Spleen (tissue), 11 donors: Measurements from ENCODE around the gene VWA3B. TPM values are rescaled to one million over a fixed set of nuclear protein-coding genes. Genes with fewer than 3 reads are reported as not detected.
A peak's percentile ranks its signal among the peaks of the same experiment; 100 is the strongest.
"Not testable (repeated sequence)": the region's sequence is repeated elsewhere in the genome, so short reads cannot be mapped to it uniquely, and the experiment has no call there.

Source experiments
- DNase-seq: peaks from one replicate; pipeline ENCODE4 v3.0.0-alpha.2; 2020
- H3K27ac ChIP-seq, 8 donors: fragments of 200-600 bp; sonication (generic) in 7 of 8; 1 replicate in 4 of 8; 2 replicates in 4 of 8; pipeline versions ENCODE4 v1.5.0 to v1.8.0; 2016 to 2021; ENCODE audit warnings: inconsistent platforms in 4 of 8, mild to moderate bottlenecking in 4 of 8, moderate library complexity in 1 of 8
- H3K27me3 ChIP-seq, 7 donors: fragments of 200-600 bp; sonication (generic) in 6 of 7; replicated peaks in 1 of 7; 1 replicate in 4 of 7; 2 replicates in 3 of 7; pipeline versions ENCODE4 v1.5.0 to v1.8.0; 2016 to 2021; ENCODE audit warnings: inconsistent platforms in 3 of 7, mild to moderate bottlenecking in 1 of 7
- H3K36me3 ChIP-seq, 6 donors: fragments of 200-600 bp; sonication (generic) in 5 of 6; 1 replicate in 4 of 6; 2 replicates in 2 of 6; pipeline versions ENCODE4 v1.5.0 to v1.8.0; 2016 to 2021; ENCODE audit warnings: inconsistent platforms in 2 of 6
- H3K4me1 ChIP-seq, 6 donors: fragments of 200-600 bp; sonication (generic) in 5 of 6; 1 replicate in 3 of 6; 2 replicates in 3 of 6; pipeline versions ENCODE4 v1.5.0 to v1.8.0; 2016 to 2021; ENCODE audit warnings: inconsistent platforms in 3 of 6
- H3K4me3 ChIP-seq, 8 donors: fragments of 200-600 bp; sonication (generic) in 7 of 8; 1 replicate in 4 of 8; 2 replicates in 4 of 8; pipeline versions ENCODE4 v1.5.0 to v1.8.0; 2016 to 2021; ENCODE audit warnings: inconsistent platforms in 4 of 8, mild to moderate bottlenecking in 4 of 8, moderate library complexity in 2 of 8
- H3K9me3 ChIP-seq, 8 donors: fragments of 200-600 bp; sonication (generic) in 7 of 8; 1 replicate in 4 of 8; 2 replicates in 4 of 8; pipeline versions ENCODE4 v1.5.0 to v1.8.0; 2016 to 2021; ENCODE audit warnings: inconsistent platforms in 4 of 8
- POLR2A ChIP-seq, 3 donors: fragments of 450-650 bp; IDR thresholded peaks; one replicate each; pipeline ENCODE4 v1.5.1; 2017; ENCODE audit warnings: antibody characterized with exemption in 3 of 3, mild to moderate bottlenecking in 1 of 3
- POLR2AphosphoS5 ChIP-seq, 3 donors: sonication (generic); formaldehyde crosslinking; IDR thresholded peaks; one replicate each; pipeline ENCODE4 v1.5.1; 2017; ENCODE audit warnings: antibody characterized with exemption in 3 of 3
- WGBS, 5 donors: extraction: QIAGEN DNeasy Blood & Tissue Kit in 3 of 5; methylation state at CpG; one replicate each; pipeline versions ENCODE4 v1.1.5 to v1.1.7; 2013 to 2018; 5-methylcytosine and 5-hydroxymethylcytosine counted together
- intact Hi-C: fragments of 100-400 bp; cut with DNase I; formaldehyde crosslinking; loops from one replicate; pipeline ENCODE4 v1.15.0; 2023; ENCODE audit warnings: low total_unique reads
- polyA plus RNA-seq, 3 donors: library from polyadenylated mRNA; stranded (reverse); fragments of 200-250 nt; gene quantifications; one replicate each; pipeline ENCODE4 v1.2.1, GENCODE V29; 2013
- total RNA-seq, 7 donors: library from RNA; depleted of rRNA in 3 of 7; stranded (reverse); fragments of >200 nt in 3 of 7; fragmentation: NEBNext Ultra II Directional in 4 of 7; extraction: Animal tissue kit (Norgen Biotek cat#: 25700) in 4 of 7; gene quantifications; one replicate each; pipeline versions ENCODE4 v1.1.0 to v1.2.1, GENCODE V29; 2016 to 2021
- TF ChIP-seq, protein P1 (sequence below), 11 experiments: fragments of 200-600 bp in 7 of 11; fragments of 450-650 bp in 4 of 11; sonication (generic) in 4 of 11; IDR thresholded peaks in 8 of 11; conservative IDR thresholded peaks in 3 of 11; 1 replicate in 7 of 11; 2 replicates in 4 of 11; pipeline versions ENCODE4 v1.4.0 to v1.8.0; 2016 to 2021; ENCODE audit warnings: antibody characterized with exemption in 11 of 11, inconsistent platforms in 4 of 11, mild to moderate bottlenecking in 1 of 11
- donor health status: healthy with polysubstance abuse.
- donor health status: DM: no; HTN: no; CAD: no; lungs with moderate emphysema.
- donor health status: DM: no; HTN: no; CAD: no.
- donor health status: Bipolar disorder and iron deficiency.
- donor health status: healthy.
- donor health status: DM: no; HTN: no; CAD: no.
- donor health status: DM: yes; HTN: yes; CAD: no.

VWA3B gene
- total and polyA plus RNA-seq, 10 donors, result 0.02 to 0.13 TPM; not detected in 8

DNA sequence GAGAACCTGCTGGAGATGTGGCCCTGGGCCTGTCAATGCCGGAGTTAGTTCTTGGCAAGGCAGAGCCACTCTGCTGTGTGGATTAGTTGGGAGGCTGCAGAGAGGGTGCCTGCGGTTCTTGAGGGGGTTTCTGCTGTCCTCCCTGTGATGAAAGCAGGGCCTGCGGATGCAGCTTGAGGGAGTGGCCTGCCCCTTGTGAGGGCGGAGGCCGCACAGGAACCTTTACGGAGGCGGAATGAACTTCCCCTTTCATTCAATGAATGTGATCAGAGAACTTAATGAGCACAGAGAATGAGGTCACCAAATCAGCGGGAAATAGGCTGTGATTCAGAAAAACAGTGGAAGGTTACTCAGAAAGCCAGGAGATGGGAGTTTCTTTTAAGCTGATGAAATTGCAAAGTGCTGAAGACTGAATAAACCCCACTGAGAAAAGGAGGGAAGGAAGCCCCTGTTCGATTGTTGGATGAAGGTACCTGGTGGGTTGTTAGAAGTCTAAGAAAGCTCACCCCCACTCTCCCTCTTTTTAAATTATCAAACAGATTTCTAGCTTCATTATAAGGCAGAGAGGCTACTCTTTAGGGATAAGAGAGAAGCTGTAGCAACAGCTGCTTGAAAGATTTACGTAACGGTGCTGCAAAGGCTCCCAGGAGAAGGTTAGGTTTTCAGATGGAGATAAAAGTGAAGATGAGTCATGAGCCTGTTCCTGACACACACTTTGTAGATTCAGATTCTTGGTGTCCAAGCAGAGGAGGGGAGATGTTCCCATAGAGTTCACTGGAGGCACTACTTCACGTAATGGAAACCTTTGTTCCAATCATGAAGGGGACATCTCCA is 47.4 kb downstream of the VWA3B start:
- no peaks in the 10 kb centered on the region for H3K9me3 ChIP-seq
- peak; percentile 87 for DNase-seq
- no peak for TF ChIP-seq POLR2A (IDR thresholded peaks at IDR 0.05)
- TF ChIP-seq, protein P1, sequence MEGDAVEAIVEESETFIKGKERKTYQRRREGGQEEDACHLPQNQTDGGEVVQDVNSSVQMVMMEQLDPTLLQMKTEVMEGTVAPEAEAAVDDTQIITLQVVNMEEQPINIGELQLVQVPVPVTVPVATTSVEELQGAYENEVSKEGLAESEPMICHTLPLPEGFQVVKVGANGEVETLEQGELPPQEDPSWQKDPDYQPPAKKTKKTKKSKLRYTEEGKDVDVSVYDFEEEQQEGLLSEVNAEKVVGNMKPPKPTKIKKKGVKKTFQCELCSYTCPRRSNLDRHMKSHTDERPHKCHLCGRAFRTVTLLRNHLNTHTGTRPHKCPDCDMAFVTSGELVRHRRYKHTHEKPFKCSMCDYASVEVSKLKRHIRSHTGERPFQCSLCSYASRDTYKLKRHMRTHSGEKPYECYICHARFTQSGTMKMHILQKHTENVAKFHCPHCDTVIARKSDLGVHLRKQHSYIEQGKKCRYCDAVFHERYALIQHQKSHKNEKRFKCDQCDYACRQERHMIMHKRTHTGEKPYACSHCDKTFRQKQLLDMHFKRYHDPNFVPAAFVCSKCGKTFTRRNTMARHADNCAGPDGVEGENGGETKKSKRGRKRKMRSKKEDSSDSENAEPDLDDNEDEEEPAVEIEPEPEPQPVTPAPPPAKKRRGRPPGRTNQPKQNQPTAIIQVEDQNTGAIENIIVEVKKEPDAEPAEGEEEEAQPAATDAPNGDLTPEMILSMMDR (IDR thresholded peaks at IDR 0.05 in 8 of 11, conservative IDR thresholded peaks at IDR 0.05 in 3 of 11), result no peak
- peak in 2 of 3 donors; percentile 29 to 33 for TF ChIP-seq POLR2AphosphoS5 (IDR thresholded peaks at IDR 0.05)
- H3K27ac ChIP-seq, result no peak overlapping the region
- no peaks in the 10 kb centered on the region for H3K36me3 ChIP-seq
- H3K27me3 ChIP-seq, result no peaks in the 10 kb centered on the region
- H3K4me3 ChIP-seq, result no peak overlapping the region
- 32 to 46% (median 37%) methylated on average over 12 of the region's 12 CpGs for WGBS, 5 donors
- intact Hi-C loops, result no loop called here
- peaks cover 0 to 16% (median 7%) of the 10 kb centered on the region in 6 donors for H3K4me1 ChIP-seq

DNA sequence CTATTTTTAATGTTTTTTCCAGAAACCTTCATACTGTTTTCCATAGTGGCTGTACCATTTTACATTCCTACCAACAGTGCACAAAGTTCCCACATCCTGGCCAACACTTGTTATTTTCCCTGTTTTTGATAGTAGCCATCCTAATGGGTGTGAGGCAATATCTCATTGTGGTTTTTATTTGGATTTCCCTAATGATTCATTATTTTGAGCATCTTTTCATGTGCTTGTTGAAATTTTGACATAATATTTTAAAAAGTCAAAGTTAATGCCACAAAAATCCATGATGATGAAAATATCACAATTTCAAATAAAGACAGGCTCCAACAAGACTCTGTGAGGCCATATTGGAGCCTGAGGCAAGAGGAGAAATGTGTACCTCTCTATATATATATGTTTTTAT is 50.2 kb downstream of the VWA3B start:
- peaks cover 0 to 16% (median 7%) of the 10 kb centered on the region in 6 donors for H3K4me1 ChIP-seq
- DNase-seq, result no peak
- intact Hi-C loops, result no loop called here
- H3K27me3 ChIP-seq, result no peaks in the 10 kb centered on the region
- no peaks in the 10 kb centered on the region for H3K36me3 ChIP-seq
- H3K27ac ChIP-seq, result no peak overlapping the region
- no peaks in the 10 kb centered on the region for H3K9me3 ChIP-seq
- H3K4me3 ChIP-seq, result no peak overlapping the region
- TF ChIP-seq, protein P1 (IDR thresholded peaks at IDR 0.05 in 8 of 11, conservative IDR thresholded peaks at IDR 0.05 in 3 of 11), result no peak
- TF ChIP-seq POLR2A (IDR thresholded peaks at IDR 0.05) (no peak), POLR2AphosphoS5 (IDR thresholded peaks at IDR 0.05) (no peak)

DNA sequence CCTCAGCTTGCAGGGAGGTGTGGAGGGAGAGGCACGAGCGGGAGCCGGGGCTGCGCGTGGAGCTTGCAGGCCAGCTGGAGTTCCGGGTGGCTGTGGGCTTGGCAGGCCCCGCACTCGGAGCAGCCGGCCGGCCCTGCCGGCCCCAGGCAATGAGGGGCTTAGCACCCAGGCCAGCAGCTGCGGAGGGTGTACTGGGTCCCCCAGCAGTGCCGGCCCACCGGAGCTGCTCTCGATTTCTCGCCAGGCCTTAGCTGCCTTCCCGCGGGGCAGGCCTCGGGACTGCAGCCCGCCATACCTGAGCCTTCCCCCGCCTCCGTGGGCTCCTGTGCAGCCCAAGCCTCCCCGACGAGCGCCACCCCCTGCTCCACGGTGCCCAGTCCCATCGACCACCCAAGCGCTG is 52.0 kb downstream of the VWA3B start:
- H3K27me3 ChIP-seq, DNase-seq, H3K36me3 ChIP-seq, H3K27ac ChIP-seq, H3K9me3 ChIP-seq, intact Hi-C loops, H3K4me3 ChIP-seq: not testable (repeated sequence)
- peaks cover 0 to 10% (median 6%) of the 10 kb centered on the region in 6 donors for H3K4me1 ChIP-seq
- 89 to 98% (median 95%) methylated on average over 10 to 28 of the region's 28 CpGs for WGBS, 5 donors

DNA sequence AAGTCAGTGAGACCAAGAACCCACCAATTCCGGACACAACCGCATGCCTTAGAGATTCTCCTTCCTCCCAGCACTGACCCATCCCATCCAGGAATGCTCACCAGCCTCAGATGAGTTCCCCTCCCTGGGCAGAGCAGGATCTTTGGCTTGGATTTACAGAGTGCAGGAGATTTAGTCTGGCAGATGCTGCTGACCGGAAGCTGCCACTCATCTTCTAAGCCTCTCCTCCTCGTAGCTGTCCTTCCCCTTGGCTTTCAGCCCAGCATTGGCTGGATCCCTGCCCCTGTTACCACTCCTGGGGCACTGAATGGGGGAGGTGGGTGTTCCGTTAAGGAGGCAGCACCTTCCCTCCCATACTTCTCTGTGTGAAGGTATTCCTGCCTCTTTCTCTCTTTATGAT is 53.2 kb downstream of the VWA3B start:
- Histone ChIP-seq H3K27ac (peak overlapping the region in 3 of 8 donors; percentile 14 to 25 (median 16)), H3K27me3 (no peaks in the 10 kb centered on the region), H3K9me3 (no peaks in the 10 kb centered on the region), H3K4me3 (peak overlapping the region in 2 of 8 donors; percentile 1 to 21), H3K4me1 (no peaks in the 10 kb centered on the region), H3K36me3 (no peaks in the 10 kb centered on the region)
- TF ChIP-seq POLR2A (IDR thresholded peaks at IDR 0.05) (no peak), POLR2AphosphoS5 (IDR thresholded peaks at IDR 0.05) (peak in 2 of 3 donors; percentile 39 to 64)
- 60 to 69% (median 62%) methylated on average over 5 of the region's 5 CpGs for WGBS, 5 donors
- intact Hi-C loops, result no loop called here
- DNase-seq, result no peak

DNA sequence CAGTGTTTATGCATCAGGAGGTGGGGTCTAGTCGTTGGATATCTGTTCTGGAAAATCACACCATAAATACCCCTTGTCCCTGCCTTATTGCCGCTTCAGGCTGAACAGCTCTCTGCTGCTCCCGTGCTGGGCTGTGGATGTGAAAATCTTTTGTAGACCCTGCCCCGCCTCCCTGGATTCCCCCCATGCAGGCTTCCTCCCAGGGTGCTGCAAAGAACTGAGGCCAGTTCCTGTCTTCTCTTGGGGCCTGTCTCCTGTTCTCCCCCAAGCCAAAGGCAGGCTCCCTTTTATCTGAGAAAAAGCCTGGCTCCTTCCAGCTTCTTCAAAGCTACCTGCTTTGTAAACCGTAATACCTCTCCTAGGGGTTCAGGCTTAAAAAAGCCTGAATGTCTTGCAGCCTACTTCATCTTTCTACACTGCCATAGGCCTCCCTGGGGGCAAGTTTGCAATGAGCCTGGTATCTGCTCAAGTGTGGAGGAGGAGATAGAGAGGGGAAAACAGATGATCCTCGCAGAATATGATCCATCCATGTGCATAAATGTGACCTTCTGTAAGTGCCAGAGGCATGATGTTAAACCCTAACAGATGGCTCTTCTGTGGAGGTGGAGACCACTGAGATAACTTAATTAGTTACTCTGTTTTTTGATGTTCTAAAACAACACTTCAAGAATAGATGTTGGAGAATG is 55.3 kb downstream of the VWA3B start:
- WGBS, 5 donors, result 62 to 80% (median 70%) methylated on average over 6 of the region's 6 CpGs
- Histone ChIP-seq H3K27me3 (no peaks in the 10 kb centered on the region), H3K27ac (no peak overlapping the region), H3K36me3 (no peaks in the 10 kb centered on the region), H3K9me3 (no peaks in the 10 kb centered on the region), H3K4me1 (no peaks in the 10 kb centered on the region), H3K4me3 (no peak overlapping the region)
- intact Hi-C loops, result no loop called here
- DNase-seq, result no peak
- TF ChIP-seq POLR2A (IDR thresholded peaks at IDR 0.05), result no peak
- TF ChIP-seq POLR2AphosphoS5 (IDR thresholded peaks at IDR 0.05), result no peak
- TF ChIP-seq, protein P1 (IDR thresholded peaks at IDR 0.05 in 8 of 11, conservative IDR thresholded peaks at IDR 0.05 in 3 of 11), result no peak
